Karpas-422 (cell line): ENCODE data around the gene PNPLA5. TPM values are rescaled to one million over a fixed set of nuclear protein-coding genes. Genes with fewer than 3 reads are reported as not detected.

ENCODE experiments used
- DNase-seq: peaks from one replicate; pipeline ENCODE4 v3.0.0-alpha.2; 2015
- H2AFZ ChIP-seq: fragments of 200-600 bp; sonication (generic); 2 replicates; pipeline ENCODE4 v1.6.1; 2014; ENCODE audit warnings: antibody characterized with exemption, low read length, mixed read lengths
- H3K27ac ChIP-seq: fragments of 200-600 bp; sonication (generic); 2 replicates; pipeline ENCODE4 v1.5.1; 2014; ENCODE audit warnings: mild to moderate bottlenecking, low read length, moderate library complexity
- H3K27me3 ChIP-seq: fragments of 200-600 bp; sonication (generic); 2 replicates; pipeline ENCODE4 v1.6.1; 2014; ENCODE audit warnings: low read length, mixed read lengths
- H3K36me3 ChIP-seq: fragments of 200-600 bp; sonication (generic); 2 replicates; pipeline ENCODE4 v1.6.1; 2014; ENCODE audit warnings: low read length, mixed read lengths; ENCODE audit not compliant: insufficient read depth
- H3K4me1 ChIP-seq: fragments of 200-600 bp; sonication (generic); 2 replicates; pipeline ENCODE4 v1.6.1; 2014; ENCODE audit warnings: mild to moderate bottlenecking, low read length, mixed read lengths
- H3K4me2 ChIP-seq: fragments of 200-600 bp; sonication (generic); 2 replicates; pipeline ENCODE4 v1.6.1; 2014; ENCODE audit warnings: low read length, low read depth, mild to moderate bottlenecking; ENCODE audit not compliant: poor library complexity, severe bottlenecking
- H3K4me3 ChIP-seq: fragments of 200-600 bp; sonication (generic); 2 replicates; pipeline ENCODE4 v1.5.1; 2014; ENCODE audit warnings: mild to moderate bottlenecking, antibody characterized with exemption, low read length, mixed read lengths
- H3K79me2 ChIP-seq: fragments of 200-600 bp; sonication (generic); 2 replicates; pipeline ENCODE4 v1.6.1; 2014; ENCODE audit warnings: mild to moderate bottlenecking, low read length, mixed read lengths
- H3K9ac ChIP-seq: fragments of 200-600 bp; sonication (generic); 2 replicates; pipeline ENCODE4 v1.6.0; 2014; ENCODE audit warnings: low read length
- H3K9me2 ChIP-seq: fragments of 200-600 bp; sonication (generic), shearing (Covaris generic); replicated peaks from 2 replicates; pipeline ENCODE4 v1.6.0; 2014; ENCODE audit warnings: mild to moderate bottlenecking, low read length, moderate library complexity; ENCODE audit not compliant: insufficient read depth
- H3K9me3 ChIP-seq: fragments of 300-700, 200-600 bp; sonication (generic); 2 replicates; pipeline ENCODE4 v1.6.1; 2014; ENCODE audit warnings: low read length, mixed read lengths
- H4K20me1 ChIP-seq: fragments of 200-600 bp; sonication (generic); 2 replicates; pipeline ENCODE4 v1.6.1; 2014; ENCODE audit warnings: mild to moderate bottlenecking, antibody characterized with exemption, low read length, low read depth; ENCODE audit not compliant: insufficient read depth
- total RNA-seq: library from RNA; depleted of rRNA; stranded (reverse); fragments of >200 nt; shearing (Covaris generic); gene quantifications from 2 replicates; pipeline ENCODE4 v1.2.3, GENCODE V29; 2014; ENCODE audit warnings: low replicate concordance; rRNA removed

The PNPLA5 gene, protein sequence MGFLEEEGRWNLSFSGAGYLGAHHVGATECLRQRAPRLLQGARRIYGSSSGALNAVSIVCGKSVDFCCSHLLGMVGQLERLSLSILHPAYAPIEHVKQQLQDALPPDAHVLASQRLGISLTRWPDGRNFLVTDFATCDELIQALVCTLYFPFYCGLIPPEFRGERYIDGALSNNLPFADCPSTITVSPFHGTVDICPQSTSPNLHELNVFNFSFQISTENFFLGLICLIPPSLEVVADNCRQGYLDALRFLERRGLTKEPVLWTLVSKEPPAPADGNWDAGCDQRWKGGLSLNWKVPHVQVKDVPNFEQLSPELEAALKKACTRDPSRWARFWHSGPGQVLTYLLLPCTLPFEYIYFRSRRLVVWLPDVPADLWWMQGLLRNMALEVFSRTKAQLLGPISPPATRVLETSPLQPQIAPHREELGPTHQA
- total RNA-seq = not detected in 2 replicates

DNA sequence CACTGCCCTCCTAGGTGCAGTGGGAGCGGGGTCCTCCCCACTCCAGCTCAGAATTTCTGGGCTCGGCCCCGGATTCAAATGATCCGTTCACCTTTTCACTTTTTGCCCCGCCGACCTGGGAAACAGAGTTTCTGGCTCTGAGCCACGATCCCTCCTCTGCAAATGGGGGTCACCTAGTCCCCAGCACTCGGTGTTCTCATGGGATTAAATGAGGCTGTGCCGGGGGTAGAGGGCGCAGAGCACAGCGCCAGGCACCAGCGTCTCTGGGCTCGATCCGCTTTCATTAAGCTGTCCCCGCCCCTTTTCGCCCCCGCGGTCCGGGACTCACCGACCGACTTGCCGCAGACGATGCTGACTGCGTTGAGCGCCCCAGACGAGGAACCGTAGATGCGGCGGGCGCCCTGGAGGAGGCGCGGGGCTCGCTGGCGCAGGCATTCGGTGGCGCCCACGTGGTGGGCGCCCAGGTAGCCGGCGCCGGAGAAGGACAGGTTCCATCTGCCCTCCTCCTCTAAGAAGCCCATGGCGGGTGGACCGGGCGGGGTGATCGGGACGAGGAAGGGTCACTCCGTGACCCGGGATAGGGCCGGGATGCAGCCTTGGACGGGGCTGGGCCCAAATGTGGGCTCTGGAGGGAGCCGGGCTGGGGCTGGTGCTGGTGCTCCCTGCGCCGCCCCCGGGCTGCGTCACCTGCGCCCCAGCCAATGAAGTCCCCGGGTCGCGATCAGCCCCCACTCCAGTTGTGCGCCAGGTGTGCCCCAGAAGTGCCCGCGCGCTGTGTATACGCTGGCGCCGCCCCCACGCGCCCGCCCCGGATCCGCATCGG, at the start of gene PNPLA5:
TSS of gene PNPLA5 (minus strand) at position 654 of the 823 bp plus-strand sequence. CDS start at position 521, 133 bp downstream.
- Histone ChIP-seq H3K36me3 (no peaks in the 10 kb centered on the region), H3K4me3 (no peak within 1 kb of the TSS), H3K9ac (no peak within 1 kb of the TSS), H2AFZ (no peak within 1 kb of the TSS), H3K27ac (no peak within 1 kb of the TSS), H3K79me2 (no peaks in the 10 kb centered on the region), H3K9me2 (no peaks in the 10 kb centered on the region), H3K4me2 (no peak within 1 kb of the TSS), H3K27me3 (no peaks in the 10 kb centered on the region), H3K4me1 (no peaks in the 10 kb centered on the region), H3K9me3 (no peaks in the 10 kb centered on the region), H4K20me1 (no peaks in the 10 kb centered on the region)
- DNase-seq = no peak

DNA sequence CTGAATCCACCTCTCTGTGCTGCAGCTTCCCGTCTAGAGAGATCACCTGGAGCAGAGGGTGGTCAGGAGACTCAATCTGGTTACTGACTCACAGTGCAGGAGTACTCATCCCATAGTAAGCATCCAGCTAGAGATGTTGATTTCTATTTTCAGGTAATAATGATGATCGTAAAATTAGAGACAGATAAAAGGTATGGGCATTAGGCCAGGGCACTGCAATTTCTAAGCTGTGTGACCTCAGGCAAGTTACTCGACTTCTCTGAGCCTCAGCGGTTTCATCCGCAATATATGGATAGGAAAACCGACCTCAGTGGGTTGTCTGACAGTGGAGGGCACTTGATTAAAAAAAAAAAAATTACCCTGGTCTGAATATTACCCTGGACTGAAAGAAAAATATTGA, 49.6 kb upstream of the PNPLA5 start:
- no peak for DNase-seq
- H3K9ac ChIP-seq = no peak overlapping the region
- no peaks in the 10 kb centered on the region for H3K9me2 ChIP-seq
- no peaks in the 10 kb centered on the region for H3K9me3 ChIP-seq
- no peaks in the 10 kb centered on the region for H4K20me1 ChIP-seq
- no peak overlapping the region for H3K4me3 ChIP-seq
- no peak overlapping the region for H2AFZ ChIP-seq
- no peaks in the 10 kb centered on the region for H3K27me3 ChIP-seq
- no peaks in the 10 kb centered on the region for H3K79me2 ChIP-seq
- no peak overlapping the region for H3K4me2 ChIP-seq
- no peak overlapping the region for H3K27ac ChIP-seq
- H3K36me3 ChIP-seq = no peaks in the 10 kb centered on the region
- no peaks in the 10 kb centered on the region for H3K4me1 ChIP-seq

DNA sequence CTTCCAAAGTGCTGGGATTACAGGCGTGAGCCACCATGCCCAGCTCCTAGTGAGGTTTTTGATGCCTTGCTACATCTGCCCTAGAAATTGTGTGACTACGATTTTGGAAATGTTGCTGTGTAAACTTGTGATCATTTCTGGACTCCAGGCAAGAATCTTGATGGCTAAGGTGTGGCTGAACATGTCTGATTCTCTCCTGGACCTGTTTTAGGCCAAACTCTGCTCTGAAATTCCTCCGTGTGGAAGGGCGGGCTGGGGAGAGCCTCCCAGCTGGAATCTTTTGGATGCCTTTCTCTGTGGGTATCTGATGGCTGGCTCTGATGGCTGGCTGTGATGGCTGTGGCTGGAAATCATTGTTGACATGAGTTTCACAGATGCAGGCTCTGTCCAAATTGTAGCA, 40.0 kb upstream of the PNPLA5 start:
- no peaks in the 10 kb centered on the region for H3K4me1 ChIP-seq
- no peaks in the 10 kb centered on the region for H3K79me2 ChIP-seq
- H4K20me1 ChIP-seq = no peaks in the 10 kb centered on the region
- no peak overlapping the region for H3K27ac ChIP-seq
- no peaks in the 10 kb centered on the region for H3K9me3 ChIP-seq
- no peak overlapping the region for H3K4me3 ChIP-seq
- H3K9ac ChIP-seq = no peak overlapping the region
- no peak for DNase-seq
- no peaks in the 10 kb centered on the region for H3K9me2 ChIP-seq
- H3K4me2 ChIP-seq = no peak overlapping the region
- no peak overlapping the region for H2AFZ ChIP-seq
- no peaks in the 10 kb centered on the region for H3K27me3 ChIP-seq
- H3K36me3 ChIP-seq = no peaks in the 10 kb centered on the region

DNA sequence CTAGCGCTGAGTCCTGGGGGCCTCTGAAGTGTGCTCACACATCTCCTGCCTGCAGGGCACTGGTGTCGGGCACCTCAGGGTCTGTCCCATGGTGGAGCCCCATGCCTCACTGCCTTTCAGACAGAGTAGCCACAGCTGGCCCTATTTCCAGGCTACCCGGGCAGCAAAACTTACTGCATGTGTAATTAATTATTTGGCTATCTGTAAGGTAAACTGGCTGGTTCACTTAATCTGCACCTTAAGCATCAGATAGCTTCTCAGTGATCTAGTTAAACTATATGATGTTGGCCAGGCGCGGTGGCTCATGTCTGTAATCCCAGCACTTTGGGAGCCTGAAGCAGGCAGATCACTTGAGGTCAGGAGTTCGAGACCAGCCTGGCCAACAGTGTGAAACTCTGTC, 37.1 kb upstream of the PNPLA5 start:
- Histone ChIP-seq H3K4me3 (no peak overlapping the region), H3K79me2 (no peaks in the 10 kb centered on the region), H2AFZ (no peak overlapping the region), H3K9ac (no peak overlapping the region), H3K27me3 (no peaks in the 10 kb centered on the region), H3K4me2 (no peak overlapping the region), H3K9me2 (no peaks in the 10 kb centered on the region), H3K36me3 (no peaks in the 10 kb centered on the region), H3K4me1 (no peaks in the 10 kb centered on the region), H4K20me1 (no peaks in the 10 kb centered on the region), H3K9me3 (no peaks in the 10 kb centered on the region), H3K27ac (no peak overlapping the region)
- DNase-seq = no peak

DNA sequence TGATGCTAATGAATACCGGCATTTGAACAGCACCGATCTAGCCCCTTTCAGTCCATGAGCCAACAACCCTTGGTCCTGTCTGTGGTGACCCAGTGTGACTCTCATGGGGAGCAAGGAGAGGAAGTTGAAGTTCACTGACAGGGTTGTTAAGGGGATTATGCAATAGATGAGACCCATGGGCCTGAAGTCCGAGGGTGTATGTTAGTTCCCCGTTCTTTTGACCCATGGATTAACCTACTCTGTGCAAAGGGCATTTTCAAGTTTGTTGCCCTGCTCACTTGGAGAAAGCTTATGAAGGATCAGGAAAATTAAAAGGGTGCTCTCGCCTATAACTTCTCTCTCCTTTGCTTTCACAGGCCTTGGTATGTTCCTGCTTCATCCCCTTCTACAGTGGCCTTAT, 36.7 kb upstream of the PNPLA5 start:
- H3K27me3 ChIP-seq = no peaks in the 10 kb centered on the region
- H3K9ac ChIP-seq = no peak overlapping the region
- H3K9me3 ChIP-seq = no peaks in the 10 kb centered on the region
- no peak overlapping the region for H3K4me2 ChIP-seq
- H3K4me3 ChIP-seq = no peak overlapping the region
- H3K36me3 ChIP-seq = no peaks in the 10 kb centered on the region
- H4K20me1 ChIP-seq = no peaks in the 10 kb centered on the region
- H3K27ac ChIP-seq = no peak overlapping the region
- DNase-seq = no peak
- H2AFZ ChIP-seq = no peak overlapping the region
- H3K4me1 ChIP-seq = no peaks in the 10 kb centered on the region
- no peaks in the 10 kb centered on the region for H3K9me2 ChIP-seq
- H3K79me2 ChIP-seq = no peaks in the 10 kb centered on the region

DNA sequence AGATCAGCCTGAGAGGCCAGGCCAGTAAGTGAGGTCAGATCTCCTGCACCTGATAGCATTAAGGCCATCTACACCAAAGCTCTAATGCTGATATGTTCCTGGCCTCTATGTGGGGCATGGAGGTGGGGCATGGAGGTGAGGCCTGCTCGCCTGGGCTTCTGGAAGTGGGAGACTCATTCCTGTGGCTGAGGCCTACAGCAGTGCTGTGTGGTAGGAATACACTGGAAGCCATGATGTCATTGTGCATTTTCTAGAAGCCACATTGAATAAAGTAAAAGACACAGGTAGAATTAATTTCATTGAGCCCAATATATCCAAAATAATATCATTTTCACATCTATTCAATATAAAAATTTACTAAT, 34.5 kb upstream of the PNPLA5 start:
- Histone ChIP-seq H3K9me2 (no peaks in the 10 kb centered on the region), H2AFZ (no peak overlapping the region), H3K4me3 (no peak overlapping the region), H4K20me1 (0 out of 2 replicates have a peak, but pooled peaks cover 3% of the 10 kb centered on the region), H3K9me3 (no peaks in the 10 kb centered on the region), H3K4me1 (no peaks in the 10 kb centered on the region), H3K9ac (no peak overlapping the region), H3K79me2 (no peaks in the 10 kb centered on the region), H3K27me3 (no peaks in the 10 kb centered on the region), H3K36me3 (no peaks in the 10 kb centered on the region), H3K27ac (no peak overlapping the region), H3K4me2 (no peak overlapping the region)
- DNase-seq = no peak

DNA sequence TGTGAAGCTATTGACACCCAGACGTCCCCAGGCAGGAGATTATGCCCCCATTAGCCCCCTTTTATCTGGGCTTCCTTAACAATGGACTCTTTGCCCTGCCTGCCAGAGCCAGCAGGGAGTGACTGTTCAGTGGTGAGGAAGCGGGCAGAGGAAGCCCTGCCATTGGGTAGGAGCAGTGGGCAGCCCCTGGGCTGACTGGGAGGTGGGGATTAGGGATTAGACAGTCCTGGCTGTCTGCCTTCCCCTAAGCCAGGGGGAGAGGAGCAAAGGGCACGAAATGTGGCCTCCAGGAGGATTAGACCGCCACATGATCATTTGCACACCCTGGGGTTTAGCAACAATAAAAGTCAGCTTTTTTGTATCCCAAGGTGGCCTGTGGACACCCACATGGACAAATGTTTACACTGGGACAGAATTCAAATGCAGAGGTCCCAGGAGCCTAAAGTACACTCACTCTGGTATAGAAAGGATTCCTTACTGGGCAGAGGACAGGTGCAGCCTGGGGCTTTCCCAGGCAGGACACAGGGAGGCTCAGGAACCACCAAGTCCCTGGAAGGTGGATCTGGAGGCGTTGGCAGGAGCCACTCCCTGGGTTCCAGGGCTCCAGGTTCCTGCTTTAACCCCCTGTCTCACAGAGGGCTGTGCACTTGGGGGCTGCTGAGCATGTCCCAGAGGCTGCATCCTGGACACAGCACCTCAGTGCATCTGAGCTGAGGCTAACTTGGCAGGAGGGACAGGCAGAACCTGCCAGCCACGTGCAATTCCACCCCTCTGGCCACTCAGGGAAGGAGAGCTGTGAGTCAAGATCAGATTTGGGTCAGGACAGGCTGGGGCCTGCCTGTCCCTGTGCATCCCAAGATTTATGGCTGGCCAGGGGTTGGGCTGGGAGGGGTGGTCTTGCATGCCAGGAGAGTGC, 33.9 kb upstream of the PNPLA5 start:
- H3K4me3 ChIP-seq = no peak overlapping the region
- no peak for DNase-seq
- 0 out of 2 replicates have a peak, but pooled peaks cover 3% of the 10 kb centered on the region for H4K20me1 ChIP-seq
- no peaks in the 10 kb centered on the region for H3K9me2 ChIP-seq
- no peak overlapping the region for H3K27ac ChIP-seq
- H3K4me1 ChIP-seq = no peaks in the 10 kb centered on the region
- H3K4me2 ChIP-seq = no peak overlapping the region
- no peaks in the 10 kb centered on the region for H3K9me3 ChIP-seq
- H3K9ac ChIP-seq = no peak overlapping the region
- H3K27me3 ChIP-seq = no peaks in the 10 kb centered on the region
- no peaks in the 10 kb centered on the region for H3K79me2 ChIP-seq
- H2AFZ ChIP-seq = no peak overlapping the region
- no peaks in the 10 kb centered on the region for H3K36me3 ChIP-seq
